Ascending aorta (tissue), 2 donors: ENCODE measurements around the gene PPP1R14C. TPM values are rescaled to one million over a fixed set of nuclear protein-coding genes. Genes with fewer than 3 reads are reported as not detected.

Experiments used
- DNase-seq, 2 donors: peaks; one replicate each; pipeline ENCODE4 v3.0.0-alpha.2; 2019; ENCODE audit warnings: low spot score in 2 of 2
- H3K27ac ChIP-seq, 2 donors: fragments of 200-600 bp; sonication (generic); one replicate each; pipeline ENCODE4 v1.5.1; 2016 to 2017; ENCODE audit warnings: mild to moderate bottlenecking in 1 of 2
- H3K27me3 ChIP-seq: fragments of 200-600 bp; sonication (generic); one replicate; pipeline ENCODE4 v1.5.1; 2017
- H3K36me3 ChIP-seq, 2 donors: fragments of 200-600 bp; sonication (generic); one replicate each; pipeline ENCODE4 v1.5.1; 2016
- H3K4me1 ChIP-seq, 2 donors: fragments of 200-600 bp; sonication (generic); one replicate each; pipeline ENCODE4 v1.5.1; 2016 to 2017; ENCODE audit warnings: mild to moderate bottlenecking in 1 of 2
- H3K4me3 ChIP-seq, 2 donors: fragments of 200-600 bp; sonication (generic); one replicate each; pipeline ENCODE4 v1.5.1; 2016 to 2017; ENCODE audit warnings: mild to moderate bottlenecking in 1 of 2
- H3K9me3 ChIP-seq, 2 donors: fragments of 200-600 bp; sonication (generic); one replicate each; pipeline ENCODE4 v1.5.1; 2016
- intact Hi-C: fragments of 100-400 bp; cut with DNase I; formaldehyde crosslinking; loops from one replicate; pipeline ENCODE4 v1.15.1; 2023
- total RNA-seq: library from RNA; depleted of rRNA; stranded (reverse); fragments of >200 nt; gene quantifications from one replicate; pipeline ENCODE4 v1.1.0, GENCODE V29; 2016
- TF ChIP-seq, protein P1 (sequence below), 3 experiments: fragments of 200-600 bp in 2 of 3; fragments of 450-650 bp in 1 of 3; sonication (generic) in 2 of 3; IDR thresholded peaks; one replicate each; pipeline ENCODE4 v1.5.1; 2016 to 2019; ENCODE audit warnings: antibody characterized with exemption in 3 of 3, mild to moderate bottlenecking in 1 of 3, moderate library complexity in 1 of 3

The PPP1R14C gene
- total RNA-seq, 1 donor from 2014 or later: not detected

- Histone ChIP-seq H3K27ac (no peak overlapping the region), H3K9me3 (no peaks in the 10 kb centered on the region), H3K27me3 (no peaks in the 10 kb centered on the region), H3K36me3 (no peaks in the 10 kb centered on the region), H3K4me3 (no peak overlapping the region), H3K4me1 (no peaks in the 10 kb centered on the region)
- intact Hi-C loops: no loop called here
- DNase-seq: no peak
- TF ChIP-seq, protein P1, sequence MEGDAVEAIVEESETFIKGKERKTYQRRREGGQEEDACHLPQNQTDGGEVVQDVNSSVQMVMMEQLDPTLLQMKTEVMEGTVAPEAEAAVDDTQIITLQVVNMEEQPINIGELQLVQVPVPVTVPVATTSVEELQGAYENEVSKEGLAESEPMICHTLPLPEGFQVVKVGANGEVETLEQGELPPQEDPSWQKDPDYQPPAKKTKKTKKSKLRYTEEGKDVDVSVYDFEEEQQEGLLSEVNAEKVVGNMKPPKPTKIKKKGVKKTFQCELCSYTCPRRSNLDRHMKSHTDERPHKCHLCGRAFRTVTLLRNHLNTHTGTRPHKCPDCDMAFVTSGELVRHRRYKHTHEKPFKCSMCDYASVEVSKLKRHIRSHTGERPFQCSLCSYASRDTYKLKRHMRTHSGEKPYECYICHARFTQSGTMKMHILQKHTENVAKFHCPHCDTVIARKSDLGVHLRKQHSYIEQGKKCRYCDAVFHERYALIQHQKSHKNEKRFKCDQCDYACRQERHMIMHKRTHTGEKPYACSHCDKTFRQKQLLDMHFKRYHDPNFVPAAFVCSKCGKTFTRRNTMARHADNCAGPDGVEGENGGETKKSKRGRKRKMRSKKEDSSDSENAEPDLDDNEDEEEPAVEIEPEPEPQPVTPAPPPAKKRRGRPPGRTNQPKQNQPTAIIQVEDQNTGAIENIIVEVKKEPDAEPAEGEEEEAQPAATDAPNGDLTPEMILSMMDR (IDR thresholded peaks at IDR 0.05): no peak
Observed at GRCh38 chr6:150280703-150281102, 137.9 kb downstream of the PPP1R14C start.

- intact Hi-C loops: no loop called here
- Histone ChIP-seq H3K27me3 (no peaks in the 10 kb centered on the region), H3K4me1 (no peaks in the 10 kb centered on the region), H3K36me3 (no peaks in the 10 kb centered on the region), H3K27ac (no peak overlapping the region), H3K9me3 (no peaks in the 10 kb centered on the region), H3K4me3 (no peak overlapping the region)
- no peak for DNase-seq
- TF ChIP-seq, protein P1 (IDR thresholded peaks at IDR 0.05): no peak
Observed at GRCh38 chr6:150281767-150282166, 138.9 kb downstream of the PPP1R14C start.

DNA sequence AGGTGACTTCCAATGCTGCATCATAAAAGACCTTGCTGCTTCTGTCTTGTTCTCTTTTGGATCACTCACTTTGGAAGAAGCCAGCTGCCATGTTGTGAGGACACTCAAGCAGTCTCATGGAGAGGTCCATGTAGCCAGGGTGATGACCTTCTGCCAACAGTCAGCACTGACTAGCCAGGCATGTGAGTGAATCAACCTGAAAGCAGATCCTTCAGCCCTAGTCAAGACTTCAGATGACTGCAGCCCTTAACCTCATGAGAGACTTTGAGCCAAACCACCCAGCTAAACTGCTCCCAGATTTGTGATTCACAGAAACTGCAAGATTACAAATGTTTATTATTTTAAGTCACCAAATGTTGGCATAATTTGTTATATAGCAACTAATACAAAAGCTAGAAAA lies 140.0 kb downstream of the PPP1R14C start:
- intact Hi-C loops: no loop called here
- Histone ChIP-seq H3K9me3 (no peaks in the 10 kb centered on the region), H3K27me3 (no peaks in the 10 kb centered on the region), H3K4me3 (no peak overlapping the region), H3K4me1 (no peaks in the 10 kb centered on the region), H3K27ac (no peak overlapping the region), H3K36me3 (no peaks in the 10 kb centered on the region)
- DNase-seq: no peak
- TF ChIP-seq, protein P1 (IDR thresholded peaks at IDR 0.05): no peak

GRCh38 chr6:150286460-150286859 lies 143.6 kb downstream of the PPP1R14C start:
- Histone ChIP-seq H3K27me3 (no peaks in the 10 kb centered on the region), H3K9me3 (no peaks in the 10 kb centered on the region), H3K36me3 (no peaks in the 10 kb centered on the region), H3K4me3 (no peak overlapping the region), H3K27ac (no peak overlapping the region), H3K4me1 (no peaks in the 10 kb centered on the region)
- TF ChIP-seq, protein P1 (IDR thresholded peaks at IDR 0.05): no peak
- intact Hi-C loops: no loop called here
- DNase-seq: no peak

- intact Hi-C loops: no loop called here
- Histone ChIP-seq H3K27me3 (no peaks in the 10 kb centered on the region), H3K4me1 (no peaks in the 10 kb centered on the region), H3K4me3 (no peak overlapping the region), H3K36me3 (no peaks in the 10 kb centered on the region), H3K9me3 (no peaks in the 10 kb centered on the region), H3K27ac (no peak overlapping the region)
- TF ChIP-seq, protein P1 (IDR thresholded peaks at IDR 0.05): no peak
- DNase-seq: no peak
Observed at GRCh38 chr6:150286912-150287311, 144.1 kb downstream of the PPP1R14C start.

DNA sequence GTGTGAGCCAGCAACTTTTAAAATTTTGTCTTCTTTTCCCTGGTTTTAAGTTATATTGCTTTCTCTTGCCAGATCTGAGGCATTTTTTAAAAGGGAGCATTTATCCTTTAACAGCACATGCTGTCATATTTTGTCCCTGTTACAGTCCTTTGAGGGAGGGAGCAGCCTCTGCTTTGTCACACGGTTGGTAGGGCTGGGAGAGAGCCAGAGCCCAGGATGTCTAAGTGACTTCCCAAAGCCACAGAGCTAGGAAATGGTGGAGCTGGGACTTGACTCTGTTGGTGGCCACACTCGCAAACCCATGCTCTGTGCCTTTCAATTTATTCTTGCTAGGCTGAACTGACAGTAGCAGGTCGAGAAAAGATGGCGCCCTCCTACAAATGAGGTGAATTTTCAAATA lies 145.6 kb downstream of the PPP1R14C start:
- TF ChIP-seq, protein P1 (IDR thresholded peaks at IDR 0.05): no peak
- H3K27ac ChIP-seq: no peak overlapping the region
- H3K4me1 ChIP-seq: no peaks in the 10 kb centered on the region
- no peaks in the 10 kb centered on the region for H3K27me3 ChIP-seq
- DNase-seq: no peak
- intact Hi-C loops: no loop called here
- H3K4me3 ChIP-seq: no peak overlapping the region
- no peaks in the 10 kb centered on the region for H3K9me3 ChIP-seq
- H3K36me3 ChIP-seq: no peaks in the 10 kb centered on the region
